T47D (cell line): Measurements from ENCODE around the gene CYTH2.

Experiments used
- DNase-seq, 2 experiments: peaks; one replicate each; pipeline versions ENCODE4 v3.0.0 to v3.0.0-alpha.2; 2011 to 2012; ENCODE audit warnings: low read depth in 1 of 2, low spot score in 1 of 2
- JUND ChIP-seq: IDR thresholded peaks from 2 replicates; pipeline ENCODE4 v1.6.1; 2012; ENCODE audit warnings: low read depth
- in situ Hi-C: cut with HindIII; loops from 2 replicates; pipeline ENCODE4 v1.10.0; 2016; ENCODE audit warnings: low sequenced_read_pairs, low pct_unique_long_range_greater_than_20kb

CYTH2 gene

GRCh38 chr19:48458016-48458415, 11.2 kb upstream of the CYTH2 start:
- no peak for DNase-seq
- TF ChIP-seq JUND, result no peak
- in situ Hi-C loops, result no loop called here

DNA sequence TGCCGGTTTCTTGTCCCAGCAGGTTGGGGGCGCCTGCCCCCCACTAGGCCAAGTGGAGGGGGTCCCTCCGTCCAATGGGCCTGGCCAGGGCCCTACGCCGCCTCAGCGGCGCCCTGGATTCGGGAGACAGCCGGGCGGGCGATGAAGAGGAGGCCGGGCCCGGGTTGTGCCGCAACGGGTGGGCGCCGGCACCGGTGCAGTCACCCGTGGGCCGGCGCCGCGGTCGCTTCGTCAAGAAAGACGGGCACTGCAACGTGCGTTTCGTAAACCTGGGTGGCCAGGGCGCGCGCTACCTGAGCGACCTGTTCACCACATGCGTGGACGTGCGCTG, 7.6 kb upstream of the CYTH2 start:
- no peak for DNase-seq
- in situ Hi-C loops, result no loop called here
- no peak for TF ChIP-seq JUND

- in situ Hi-C loops, result no loop called here
- no peak for DNase-seq
- TF ChIP-seq JUND, result no peak
Measured at GRCh38 chr19:48461982-48462655, 7.0 kb upstream of the CYTH2 start.

DNA sequence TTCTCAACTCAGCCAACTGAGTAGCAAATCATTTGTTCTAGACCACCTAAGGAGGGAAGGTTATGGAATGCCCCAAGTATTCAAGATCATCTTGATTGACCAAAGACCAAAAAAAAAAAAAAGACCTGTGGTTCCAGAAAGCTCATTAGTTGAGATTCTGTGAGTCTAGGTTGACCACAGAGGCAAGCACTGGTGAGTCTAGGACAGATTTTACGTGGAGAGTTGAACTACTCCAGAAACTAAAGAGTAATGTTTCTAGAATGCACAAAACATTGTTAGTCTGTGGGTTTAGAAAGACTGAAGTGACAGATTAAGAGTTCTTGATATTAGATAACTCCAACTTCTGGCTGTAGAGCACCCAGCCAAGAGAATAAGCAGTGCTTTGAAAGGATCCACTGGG, 4.0 kb upstream of the CYTH2 start:
- in situ Hi-C loops, result no loop called here
- TF ChIP-seq JUND, result no peak
- no peak for DNase-seq

- in situ Hi-C loops, result no loop called here
- no peak for DNase-seq
- no peak for TF ChIP-seq JUND
Measured at GRCh38 chr19:48466561-48467325, 2.4 kb upstream of the CYTH2 start.

- no peak for TF ChIP-seq JUND
- in situ Hi-C loops, result no loop called here
- DNase-seq, result peak; percentile 89 to 99
Measured at GRCh38 chr19:48468772-48469288, 339 bp upstream of the CYTH2 start.

- no peak for TF ChIP-seq JUND
- DNase-seq, result no peak
- in situ Hi-C loops, result no loop called here
Measured at GRCh38 chr19:48469934-48470680, 938 bp downstream of the CYTH2 start.

DNA sequence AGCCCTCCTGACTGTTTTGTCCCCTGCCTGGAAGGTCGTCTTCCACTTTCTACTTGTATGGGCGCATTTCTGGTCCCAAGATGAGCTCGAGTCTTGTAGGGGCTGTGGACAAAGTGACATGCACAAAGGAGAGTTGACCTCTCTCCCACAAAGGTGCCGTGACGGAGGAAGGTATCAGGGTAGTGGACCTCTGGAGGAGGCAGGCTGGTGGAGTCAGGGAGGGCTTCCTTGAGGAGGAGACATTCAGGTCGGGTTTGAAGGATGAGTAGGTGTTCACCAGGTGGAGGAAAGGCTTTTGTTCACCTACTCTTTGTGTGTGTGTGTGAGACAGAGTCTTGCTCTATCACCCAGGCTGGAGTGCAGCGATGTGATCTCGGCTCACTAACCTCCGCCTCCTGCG, 1.7 kb downstream of the CYTH2 start:
- TF ChIP-seq JUND, result no peak

DNA sequence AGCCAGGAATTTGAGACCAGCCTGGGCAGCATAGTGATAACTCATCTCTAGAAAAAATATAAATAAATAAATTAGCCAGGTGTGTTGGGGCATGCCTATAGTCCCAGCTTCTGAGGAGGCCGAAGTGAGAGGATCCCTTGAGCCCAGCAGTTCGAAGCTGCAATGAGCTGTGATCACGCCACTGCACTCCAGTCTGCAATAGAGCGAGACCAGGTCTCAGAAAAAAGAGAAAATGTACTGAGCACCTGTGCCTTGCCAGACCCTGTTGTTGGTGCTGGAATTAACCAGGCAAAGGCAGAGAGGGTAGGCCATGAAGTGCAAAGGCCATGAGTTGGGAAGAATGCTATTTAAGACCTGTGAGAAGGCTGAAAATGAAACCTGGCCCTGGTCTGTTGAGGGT, 2.7 kb downstream of the CYTH2 start:
- in situ Hi-C loops, result no loop called here
- no peak for TF ChIP-seq JUND
- no peak for DNase-seq

More for the DNA sequence above, 1.7 kb downstream of the CYTH2 start:
- in situ Hi-C loops, result no loop called here
- no peak for DNase-seq

DNA sequence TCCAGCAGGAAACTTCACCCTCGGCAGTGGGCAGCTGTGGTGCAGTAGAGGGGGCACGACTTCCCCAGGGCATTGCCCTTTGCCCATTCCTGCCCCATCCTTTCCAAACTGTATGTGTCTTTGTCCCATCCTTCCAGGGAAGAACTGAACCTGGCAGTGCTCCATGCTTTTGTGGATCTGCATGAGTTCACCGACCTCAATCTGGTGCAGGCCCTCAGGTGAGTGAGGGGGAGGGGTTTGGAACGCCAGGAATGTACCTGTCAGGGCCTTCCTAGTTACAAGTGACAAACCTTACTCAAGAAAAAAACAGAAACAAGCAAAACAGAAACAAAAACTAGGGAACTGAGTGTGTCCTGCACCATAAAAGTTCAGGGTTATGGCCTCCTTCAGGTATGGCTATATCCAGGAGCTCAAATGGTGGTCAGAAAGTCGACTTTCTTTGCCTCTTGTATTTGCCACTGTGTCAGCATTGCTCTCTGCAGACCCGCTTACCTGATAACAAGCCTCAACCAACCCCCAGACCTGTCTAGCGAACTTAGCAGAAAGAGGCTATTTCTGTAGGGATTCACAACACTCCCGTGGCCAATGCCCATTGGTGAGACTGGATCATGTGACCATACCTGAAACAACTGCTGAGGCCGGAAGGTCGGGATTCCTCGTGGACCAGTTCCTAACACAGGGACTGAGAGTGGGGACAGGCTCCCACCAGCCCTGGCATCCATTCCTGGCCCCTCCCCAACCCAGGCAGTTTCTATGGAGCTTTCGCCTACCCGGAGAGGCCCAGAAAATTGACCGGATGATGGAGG, 4.2 kb downstream of the CYTH2 start:
- peak in 1 of 2 experiments; percentile 48 for DNase-seq
- in situ Hi-C loops, result no loop called here

GRCh38 chr19:48474084-48474592, 5.0 kb downstream of the CYTH2 start:
- in situ Hi-C loops, result no loop called here
- no peak for DNase-seq
- TF ChIP-seq JUND, result no peak

More for the DNA sequence above, 4.2 kb downstream of the CYTH2 start:
- no peak for TF ChIP-seq JUND

- no peak for TF ChIP-seq JUND
- no peak for DNase-seq
- in situ Hi-C loops, result no loop called here
Measured at GRCh38 chr19:48475369-48476068, 6.3 kb downstream of the CYTH2 start.
